HEK293 (cell line): Measurements from ENCODE around the gene TMEM121.

Source experiments
- CTCF ChIP-seq: fragments of 450-650 bp; formaldehyde crosslinking; IDR thresholded peaks from 2 replicates; pipeline ENCODE4 v1.5.1; 2016; ENCODE audit warnings: missing biosample characterization, missing genetic modification characterization
- GLI2 ChIP-seq: fragments of 450-650 bp; formaldehyde crosslinking; IDR thresholded peaks from 2 replicates; pipeline ENCODE4; 2017; ENCODE audit warnings: missing biosample characterization, missing genetic modification characterization, low read depth, borderline replicate concordance
- GLIS2 ChIP-seq: fragments of 450-650 bp; formaldehyde crosslinking; IDR thresholded peaks from 2 replicates; pipeline ENCODE4 v1.5.1; 2016; ENCODE audit warnings: missing biosample characterization, missing genetic modification characterization
- IKZF3 ChIP-seq: fragments of 450-650 bp; IDR thresholded peaks from 2 replicates; pipeline ENCODE4 v1.5.0; 2018; ENCODE audit warnings: missing biosample characterization, mild to moderate bottlenecking, missing genetic modification characterization, moderate library complexity
- KLF10 ChIP-seq: fragments of 450-650 bp; IDR thresholded peaks from 2 replicates; pipeline ENCODE4 v1.5.1; 2018; ENCODE audit warnings: missing biosample characterization, mild to moderate bottlenecking, missing genetic modification characterization
- PATZ1 ChIP-seq: fragments of 450-650 bp; formaldehyde crosslinking; IDR thresholded peaks from 2 replicates; pipeline ENCODE4 v1.5.1; 2016; ENCODE audit warnings: missing biosample characterization, missing genetic modification characterization
- PRDM10 ChIP-seq: fragments of 450-650 bp; formaldehyde crosslinking; IDR thresholded peaks from 2 replicates; pipeline ENCODE4 v1.5.1; 2016; ENCODE audit warnings: missing biosample characterization, missing genetic modification characterization
- SALL2 ChIP-seq: fragments of 450-650 bp; formaldehyde crosslinking; IDR thresholded peaks from 2 replicates; pipeline ENCODE4 v1.5.0; 2017; ENCODE audit warnings: missing biosample characterization, mild to moderate bottlenecking, missing genetic modification characterization, borderline replicate concordance
- ZBTB20 ChIP-seq: fragments of 450-650 bp; formaldehyde crosslinking; IDR thresholded peaks from 2 replicates; pipeline ENCODE4 v1.5.1; 2016; ENCODE audit warnings: missing biosample characterization, missing genetic modification characterization
- ZBTB26 ChIP-seq: fragments of 450-650 bp; formaldehyde crosslinking; optimal IDR thresholded peaks from 2 replicates; pipeline ENCODE3; 2016; ENCODE audit warnings: missing biosample characterization, mild to moderate bottlenecking, missing genetic modification characterization
- ZBTB6 ChIP-seq: fragments of 450-650 bp; formaldehyde crosslinking; IDR thresholded peaks from 2 replicates; pipeline ENCODE4 v1.5.1; 2017; ENCODE audit warnings: missing biosample characterization, missing genetic modification characterization
- ZBTB8A ChIP-seq: fragments of 450-650 bp; formaldehyde crosslinking; IDR thresholded peaks from 2 replicates; pipeline ENCODE4 v1.5.1; 2016; ENCODE audit warnings: missing biosample characterization, missing genetic modification characterization
- ZFHX2 ChIP-seq: fragments of 450-650 bp; formaldehyde crosslinking; conservative IDR thresholded peaks from 2 replicates; pipeline ENCODE4 v1.5.1; 2016; ENCODE audit warnings: missing biosample characterization, missing genetic modification characterization
- ZFP37 ChIP-seq: fragments of 450-650 bp; formaldehyde crosslinking; IDR thresholded peaks from 2 replicates; pipeline ENCODE4 v1.5.1; 2016; ENCODE audit warnings: missing biosample characterization, missing genetic modification characterization
- ZNF138 ChIP-seq: fragments of 450-650 bp; formaldehyde crosslinking; IDR thresholded peaks from 2 replicates; pipeline ENCODE4 v1.5.1; 2016; ENCODE audit warnings: missing biosample characterization, missing genetic modification characterization, borderline replicate concordance
- ZNF214 ChIP-seq: fragments of 450-650 bp; formaldehyde crosslinking; IDR thresholded peaks from 2 replicates; pipeline ENCODE4 v1.5.1; 2017; ENCODE audit warnings: missing biosample characterization, mild to moderate bottlenecking, missing genetic modification characterization, borderline replicate concordance
- ZNF335 ChIP-seq: fragments of 450-650 bp; formaldehyde crosslinking; conservative IDR thresholded peaks from 2 replicates; pipeline ENCODE4 v1.5.1; 2016; ENCODE audit warnings: missing biosample characterization, missing genetic modification characterization
- ZNF341 ChIP-seq: fragments of 450-650 bp; formaldehyde crosslinking; IDR thresholded peaks from 2 replicates; pipeline ENCODE4; 2016; ENCODE audit warnings: low read depth, missing biosample characterization, missing genetic modification characterization
- ZNF416 ChIP-seq: fragments of 450-650 bp; formaldehyde crosslinking; IDR thresholded peaks from 2 replicates; pipeline ENCODE4 v1.5.1; 2016; ENCODE audit warnings: missing biosample characterization, missing genetic modification characterization
- ZNF423 ChIP-seq: fragments of 450-650 bp; formaldehyde crosslinking; IDR thresholded peaks from 2 replicates; pipeline ENCODE4 v1.5.1; 2016; ENCODE audit warnings: missing biosample characterization, missing genetic modification characterization
- ZNF513 ChIP-seq: fragments of 450-650 bp; IDR thresholded peaks from 2 replicates; pipeline ENCODE4 v1.5.1; 2018; ENCODE audit warnings: missing biosample characterization, missing genetic modification characterization
- ZNF596 ChIP-seq: fragments of 450-650 bp; IDR thresholded peaks from 2 replicates; pipeline ENCODE4 v1.5.0; 2018; ENCODE audit warnings: missing biosample characterization, mild to moderate bottlenecking, missing genetic modification characterization, moderate library complexity
- ZNF600 ChIP-seq: fragments of 450-650 bp; formaldehyde crosslinking; IDR thresholded peaks from 2 replicates; pipeline ENCODE4 v1.5.1; 2016; ENCODE audit warnings: missing biosample characterization, missing genetic modification characterization
- ZNF629 ChIP-seq: fragments of 450-650 bp; formaldehyde crosslinking; IDR thresholded peaks from 2 replicates; pipeline ENCODE4 v1.5.1; 2017; ENCODE audit warnings: missing biosample characterization, missing genetic modification characterization
- ZNF660 ChIP-seq: fragments of 450-650 bp; IDR thresholded peaks from 2 replicates; pipeline ENCODE4 v1.5.1; 2018; ENCODE audit warnings: missing biosample characterization, mild to moderate bottlenecking, missing genetic modification characterization
- ZNF777 ChIP-seq: fragments of 450-650 bp; formaldehyde crosslinking; IDR thresholded peaks from 2 replicates; pipeline ENCODE4 v1.5.1; 2017; ENCODE audit warnings: missing biosample characterization, missing genetic modification characterization, borderline replicate concordance

TMEM121 gene

GRCh38 chr14:105527826-105528585 lies 1.6 kb downstream of the TMEM121 start (continued):
- TF ChIP-seq GLI2 (tag by site-specific recombination) = no peak
- no peak for TF ChIP-seq ZNF513 (tag by site-specific recombination)
- TF ChIP-seq SALL2 = no peak
- no peak for TF ChIP-seq ZNF138 (tag by site-specific recombination)
- no peak for TF ChIP-seq ZBTB6 (tag by site-specific recombination)
- TF ChIP-seq ZNF629 (tag by site-specific recombination) = peak; percentile 63
- TF ChIP-seq ZNF596 = 0 out of 2 replicates have a peak, but pooled peaks have one; percentile 12
- TF ChIP-seq IKZF3 = peak; percentile 75
- TF ChIP-seq ZNF423 (tag by site-specific recombination) = peak; percentile 17; the same call in 1 of the 2 replicates
- TF ChIP-seq ZNF600 (tag by site-specific recombination) = 0 out of 2 replicates have a peak, but pooled peaks have one; percentile 27
- TF ChIP-seq ZFHX2 (tag by site-specific recombination) = peak; percentile 42
- no peak for TF ChIP-seq ZNF416
- TF ChIP-seq ZNF214 (tag by site-specific recombination) = no peak
- TF ChIP-seq ZBTB26 = peak; percentile 98
- TF ChIP-seq ZNF341 (tag by site-specific recombination) = peak; percentile 84
- peak; percentile 92 for TF ChIP-seq CTCF (tag by site-specific recombination)
- peak; percentile 43; the same call in 1 of the 2 replicates for TF ChIP-seq ZFP37 (tag by site-specific recombination)
- TF ChIP-seq ZBTB20 = peak; percentile 100
- peak; percentile 92 for TF ChIP-seq GLIS2 (tag by site-specific recombination)
- peak; percentile 84 for TF ChIP-seq ZNF660 (tag by site-specific recombination)
- TF ChIP-seq PRDM10 (tag by site-specific recombination) = peak; percentile 48
- TF ChIP-seq KLF10 (tag by site-specific recombination) = peak; percentile 48; the same call in 1 of the 2 replicates
- TF ChIP-seq PATZ1 (tag by site-specific recombination) = peak; percentile 86
- 0 out of 2 replicates have a peak, but pooled peaks have one; percentile 43 for TF ChIP-seq ZNF777
- TF ChIP-seq ZBTB8A (tag by site-specific recombination) = peak; percentile 37; the same call in 1 of the 2 replicates
- TF ChIP-seq ZNF335 (tag by site-specific recombination) = peak; percentile 56
